DOHH2 (cell line): Measurements from ENCODE around the gene ZNF93.
"Not testable (repeated sequence)": the region's sequence is repeated elsewhere in the genome, so short reads cannot be mapped to it uniquely, and the experiment has no call there.

Experiments
- EZH2phosphoT487 ChIP-seq: fragments of 200-600 bp; sonication (generic); IDR thresholded peaks from 2 replicates; pipeline ENCODE4 v1.6.1; 2017; ENCODE audit warnings: borderline replicate concordance, mild to moderate bottlenecking, antibody characterized with exemption, low read length, moderate library complexity, mixed read lengths
- TF ChIP-seq, protein P1 (sequence below): fragments of 200-600 bp; sonication (generic); IDR thresholded peaks from one replicate; pipeline ENCODE4 v1.5.1; 2014; ENCODE audit warnings: antibody characterized with exemption, mild to moderate bottlenecking, low read depth, low read length; ENCODE audit not compliant: poor library complexity, severe bottlenecking

- TF ChIP-seq, protein P1, sequence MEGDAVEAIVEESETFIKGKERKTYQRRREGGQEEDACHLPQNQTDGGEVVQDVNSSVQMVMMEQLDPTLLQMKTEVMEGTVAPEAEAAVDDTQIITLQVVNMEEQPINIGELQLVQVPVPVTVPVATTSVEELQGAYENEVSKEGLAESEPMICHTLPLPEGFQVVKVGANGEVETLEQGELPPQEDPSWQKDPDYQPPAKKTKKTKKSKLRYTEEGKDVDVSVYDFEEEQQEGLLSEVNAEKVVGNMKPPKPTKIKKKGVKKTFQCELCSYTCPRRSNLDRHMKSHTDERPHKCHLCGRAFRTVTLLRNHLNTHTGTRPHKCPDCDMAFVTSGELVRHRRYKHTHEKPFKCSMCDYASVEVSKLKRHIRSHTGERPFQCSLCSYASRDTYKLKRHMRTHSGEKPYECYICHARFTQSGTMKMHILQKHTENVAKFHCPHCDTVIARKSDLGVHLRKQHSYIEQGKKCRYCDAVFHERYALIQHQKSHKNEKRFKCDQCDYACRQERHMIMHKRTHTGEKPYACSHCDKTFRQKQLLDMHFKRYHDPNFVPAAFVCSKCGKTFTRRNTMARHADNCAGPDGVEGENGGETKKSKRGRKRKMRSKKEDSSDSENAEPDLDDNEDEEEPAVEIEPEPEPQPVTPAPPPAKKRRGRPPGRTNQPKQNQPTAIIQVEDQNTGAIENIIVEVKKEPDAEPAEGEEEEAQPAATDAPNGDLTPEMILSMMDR = not testable (repeated sequence)
- TF ChIP-seq EZH2phosphoT487 = not testable (repeated sequence)
Observed at GRCh38 chr19:19957766-19958165, 57.0 kb downstream of the ZNF93 start.
